ENCODE measurements around the gene PTMA.
A peak's percentile ranks its signal among the peaks of the same experiment; 100 is the strongest.

The PTMA gene

DNA sequence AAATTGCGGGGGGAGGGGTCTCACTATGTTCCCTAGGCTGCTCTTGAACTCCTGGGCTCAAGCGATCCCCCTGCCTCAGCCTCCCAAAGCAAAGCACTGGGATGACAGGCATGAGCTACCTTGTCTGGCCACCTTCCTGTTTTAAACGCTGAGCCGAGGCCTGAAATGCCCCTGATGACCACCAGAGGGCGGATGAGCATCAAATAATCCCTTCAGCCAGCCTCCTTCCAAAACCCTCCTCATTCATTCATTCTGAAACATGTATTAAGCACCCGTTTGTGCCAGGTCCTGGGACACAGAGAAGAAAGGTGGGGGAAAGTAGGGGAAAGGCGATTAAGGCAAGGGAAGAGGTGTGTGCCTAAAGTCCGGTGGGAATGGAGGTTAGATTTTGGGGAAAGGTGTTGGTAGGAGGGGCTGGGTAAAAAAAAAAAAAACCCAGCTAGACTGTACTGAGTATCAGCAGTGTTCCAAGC is 30.7 kb upstream of the PTMA start:
- Histone ChIP-seq H3K27ac (ENCODE audit: low read depth, low read length) (peak overlapping the region; percentile 100), H3K4me2 (ENCODE audit: low read depth, low read length, poor library complexity, severe bottlenecking) (peak overlapping the region; percentile 38), H3K27me3 (ENCODE audit: low read length) (no peaks in the 10 kb centered on the region), H3F3A (ENCODE audit: insufficient read depth) (peaks cover 84% of the 10 kb centered on the region), H3K9me2 (replicated peaks; ENCODE audit: insufficient read depth, low read length) (no peaks in the 10 kb centered on the region), H3K79me2 (ENCODE audit: insufficient read depth, low read length) (peaks cover 4% of the 10 kb centered on the region; the same call in 1 of the 2 replicates), H2AFZ (ENCODE audit: low read depth, low read length, severe bottlenecking) (no peak overlapping the region), H3K9ac (ENCODE audit: low read length) (peak overlapping the region; percentile 33; the same call in 1 of the 2 replicates), H4K20me1 (ENCODE audit: low read depth, low read length) (no peaks in the 10 kb centered on the region), H3K36me3 (ENCODE audit: low read length) (no peaks in the 10 kb centered on the region), H3K4me3 (ENCODE audit: insufficient read depth, low read length, poor library complexity, severe bottlenecking) (no peak overlapping the region), H3K9me3 (ENCODE audit: insufficient read depth, low read length) (no peaks in the 10 kb centered on the region)
- TF ChIP-seq EZH2phosphoT487 (conservative IDR thresholded peaks at IDR 0.05; ENCODE audit: low read length) = no peak
- TF ChIP-seq, protein P1, sequence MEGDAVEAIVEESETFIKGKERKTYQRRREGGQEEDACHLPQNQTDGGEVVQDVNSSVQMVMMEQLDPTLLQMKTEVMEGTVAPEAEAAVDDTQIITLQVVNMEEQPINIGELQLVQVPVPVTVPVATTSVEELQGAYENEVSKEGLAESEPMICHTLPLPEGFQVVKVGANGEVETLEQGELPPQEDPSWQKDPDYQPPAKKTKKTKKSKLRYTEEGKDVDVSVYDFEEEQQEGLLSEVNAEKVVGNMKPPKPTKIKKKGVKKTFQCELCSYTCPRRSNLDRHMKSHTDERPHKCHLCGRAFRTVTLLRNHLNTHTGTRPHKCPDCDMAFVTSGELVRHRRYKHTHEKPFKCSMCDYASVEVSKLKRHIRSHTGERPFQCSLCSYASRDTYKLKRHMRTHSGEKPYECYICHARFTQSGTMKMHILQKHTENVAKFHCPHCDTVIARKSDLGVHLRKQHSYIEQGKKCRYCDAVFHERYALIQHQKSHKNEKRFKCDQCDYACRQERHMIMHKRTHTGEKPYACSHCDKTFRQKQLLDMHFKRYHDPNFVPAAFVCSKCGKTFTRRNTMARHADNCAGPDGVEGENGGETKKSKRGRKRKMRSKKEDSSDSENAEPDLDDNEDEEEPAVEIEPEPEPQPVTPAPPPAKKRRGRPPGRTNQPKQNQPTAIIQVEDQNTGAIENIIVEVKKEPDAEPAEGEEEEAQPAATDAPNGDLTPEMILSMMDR (IDR thresholded peaks at IDR 0.05; ENCODE audit: insufficient read depth, low read length, poor library complexity, severe bottlenecking) = peak; percentile 93

DNA sequence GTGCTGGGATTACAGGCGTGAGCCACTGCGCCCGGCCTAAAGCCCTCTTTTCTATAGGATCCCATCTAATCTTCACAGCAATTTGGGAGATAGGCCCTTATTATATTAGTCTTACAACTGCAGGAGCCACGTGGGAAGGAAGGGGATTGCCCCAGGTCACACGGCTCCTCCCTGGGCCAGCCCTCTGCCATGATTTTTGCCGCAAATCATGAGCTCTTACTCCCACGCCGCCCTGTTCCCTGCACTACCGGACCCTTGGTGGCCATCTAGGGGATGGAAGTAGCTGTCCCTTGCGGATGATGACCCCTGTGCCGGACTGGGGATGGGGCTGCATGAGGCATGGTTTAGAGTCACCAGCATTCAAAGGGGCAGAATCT is 28.4 kb upstream of the PTMA start:
- Histone ChIP-seq H2AFZ (ENCODE audit: low read depth, low read length, severe bottlenecking) (no peak overlapping the region), H3K9me2 (replicated peaks; ENCODE audit: insufficient read depth, low read length) (no peaks in the 10 kb centered on the region), H3K4me3 (ENCODE audit: insufficient read depth, low read length, poor library complexity, severe bottlenecking) (peak overlapping the region; percentile 41), H3K27me3 (ENCODE audit: low read length) (no peaks in the 10 kb centered on the region), H3K9ac (ENCODE audit: low read length) (peak overlapping the region; percentile 96), H3K79me2 (ENCODE audit: insufficient read depth, low read length) (peaks cover 21% of the 10 kb centered on the region), H4K20me1 (ENCODE audit: low read depth, low read length) (no peaks in the 10 kb centered on the region), H3K36me3 (ENCODE audit: low read length) (no peaks in the 10 kb centered on the region), H3F3A (ENCODE audit: insufficient read depth) (peaks cover 79% of the 10 kb centered on the region), H3K4me2 (ENCODE audit: low read depth, low read length, poor library complexity, severe bottlenecking) (peak overlapping the region; percentile 56), H3K27ac (ENCODE audit: low read depth, low read length) (peak overlapping the region; percentile 94), H3K9me3 (ENCODE audit: insufficient read depth, low read length) (no peaks in the 10 kb centered on the region)
- no peak for TF ChIP-seq EZH2phosphoT487 (conservative IDR thresholded peaks at IDR 0.05; ENCODE audit: low read length)
- TF ChIP-seq, protein P1 (IDR thresholded peaks at IDR 0.05; ENCODE audit: insufficient read depth, low read length, poor library complexity, severe bottlenecking) = no peak

DNA sequence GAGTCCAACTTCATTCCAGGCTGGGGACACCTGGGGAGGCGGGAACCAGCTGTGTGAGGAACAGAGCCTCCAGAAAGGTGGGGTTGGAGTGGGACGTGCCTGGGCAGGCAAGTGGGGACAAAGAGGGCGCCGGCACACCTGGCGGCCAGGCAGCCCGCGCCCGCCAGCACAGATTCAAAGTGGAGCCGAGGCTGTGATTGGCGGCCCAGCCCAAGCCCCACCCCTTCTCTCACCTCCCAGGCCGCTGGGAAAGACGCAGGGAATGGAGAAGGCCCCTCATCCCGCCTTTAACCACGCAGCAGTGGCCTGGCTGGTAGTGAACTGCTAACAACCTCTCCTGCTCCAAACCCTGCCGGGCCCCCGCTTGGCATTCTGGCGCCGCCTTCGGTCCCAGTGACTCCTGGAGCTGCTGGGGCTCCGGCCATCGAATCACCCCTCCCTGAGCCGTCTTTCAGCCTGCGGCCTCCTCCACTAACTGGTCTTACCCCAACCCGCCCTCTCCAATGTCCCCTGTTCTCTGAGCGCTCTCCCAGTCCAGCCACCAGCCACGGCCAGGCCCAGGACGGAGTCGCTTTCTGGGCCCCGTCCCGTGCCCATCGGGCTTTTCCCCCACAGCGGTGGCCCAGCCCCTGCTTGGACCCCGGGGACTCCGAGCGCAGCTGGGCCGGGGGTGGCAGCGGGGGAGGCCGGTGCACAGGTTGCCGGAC is 27.9 kb upstream of the PTMA start:
- Histone ChIP-seq H3F3A (ENCODE audit: insufficient read depth) (peaks cover 76% of the 10 kb centered on the region), H3K4me3 (ENCODE audit: insufficient read depth, low read length, poor library complexity, severe bottlenecking) (peak overlapping the region; percentile 41), H4K20me1 (ENCODE audit: low read depth, low read length) (no peaks in the 10 kb centered on the region), H3K9me2 (replicated peaks; ENCODE audit: insufficient read depth, low read length) (no peaks in the 10 kb centered on the region), H3K27me3 (ENCODE audit: low read length) (no peaks in the 10 kb centered on the region), H2AFZ (ENCODE audit: low read depth, low read length, severe bottlenecking) (no peak overlapping the region), H3K79me2 (ENCODE audit: insufficient read depth, low read length) (peaks cover 26% of the 10 kb centered on the region), H3K9ac (ENCODE audit: low read length) (peak overlapping the region; percentile 96), H3K9me3 (ENCODE audit: insufficient read depth, low read length) (no peaks in the 10 kb centered on the region), H3K36me3 (ENCODE audit: low read length) (no peaks in the 10 kb centered on the region), H3K27ac (ENCODE audit: low read depth, low read length) (peak overlapping the region; percentile 94), H3K4me2 (ENCODE audit: low read depth, low read length, poor library complexity, severe bottlenecking) (peak overlapping the region; percentile 56)
- TF ChIP-seq, protein P1 (IDR thresholded peaks at IDR 0.05; ENCODE audit: insufficient read depth, low read length, poor library complexity, severe bottlenecking) = no peak
- no peak for TF ChIP-seq EZH2phosphoT487 (conservative IDR thresholded peaks at IDR 0.05; ENCODE audit: low read length)
